ENCODE data around the gene COIL.

COIL gene

DNA sequence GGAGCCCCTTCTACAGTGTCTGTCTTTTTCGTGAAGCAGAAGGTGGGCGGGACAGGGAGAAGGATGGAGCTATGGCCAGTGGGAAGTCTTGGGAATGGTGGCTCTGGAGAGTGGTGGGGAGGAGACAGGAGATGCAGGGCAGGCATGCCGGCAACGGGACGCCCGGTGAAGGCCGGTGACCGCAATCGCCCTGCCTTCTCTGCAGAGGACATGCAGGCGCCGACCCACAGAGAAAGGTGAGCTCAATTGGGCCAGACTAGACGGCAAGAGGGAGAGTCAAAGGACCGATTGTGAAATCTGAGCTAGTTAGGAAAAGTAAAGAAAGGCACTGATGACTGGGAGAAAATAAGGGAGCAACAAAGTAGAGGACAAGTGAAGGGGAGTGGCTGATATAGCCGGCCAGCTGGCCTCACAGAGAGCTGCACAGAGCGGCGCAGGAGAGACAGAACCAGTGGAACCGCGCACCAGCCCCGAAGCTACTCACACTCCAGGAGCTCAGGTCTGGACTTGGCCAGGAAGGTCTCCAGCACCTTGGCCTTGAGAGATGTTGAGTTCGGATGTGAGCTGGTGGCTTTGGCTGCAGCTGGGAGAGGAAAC is 65.9 kb downstream of the COIL start:
- no peak overlapping the region for H3K4me3 ChIP-seq (ENCODE audit: low read depth, low read length)
- peaks cover 11% of the 10 kb centered on the region for H3K4me1 ChIP-seq (ENCODE audit: control insufficient read depth, insufficient read depth, low read length, unreplicated experiment)
- H3K27ac ChIP-seq (ENCODE audit: low read depth, low read length) = no peak overlapping the region
- H3K36me3 ChIP-seq (ENCODE audit: insufficient read depth, low read length) = peaks cover 84% of the 10 kb centered on the region
- H3K27me3 ChIP-seq (ENCODE audit: insufficient read depth, low read length) = no peaks in the 10 kb centered on the region
- H3K79me2 ChIP-seq (ENCODE audit: control insufficient read depth, insufficient read depth, low read length, unreplicated experiment) = peaks cover 33% of the 10 kb centered on the region
- no peak overlapping the region for H2AFZ ChIP-seq (ENCODE audit: low read length, unreplicated experiment)

DNA sequence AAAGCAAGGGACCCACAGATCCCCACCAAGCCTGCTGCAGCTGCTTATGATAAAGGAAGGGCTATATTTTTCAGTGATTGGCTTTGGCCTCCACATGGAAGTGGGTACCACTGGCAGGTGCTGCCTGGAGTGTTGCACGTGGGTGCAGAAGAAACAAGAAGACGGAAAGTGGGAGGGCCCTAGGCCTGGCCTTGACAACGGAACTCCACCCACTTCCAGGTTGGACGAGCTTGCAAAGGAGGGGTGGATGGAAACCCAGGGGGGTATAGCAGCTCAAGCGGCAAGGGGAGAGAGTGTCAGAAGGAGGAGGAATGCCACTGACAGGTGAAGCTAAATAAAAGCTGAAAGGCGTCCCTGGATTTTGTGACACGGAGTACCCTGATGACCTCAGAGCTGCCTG is 67.3 kb downstream of the COIL start:
- Histone ChIP-seq H2AFZ (ENCODE audit: low read length, unreplicated experiment) (no peak overlapping the region), H3K4me3 (ENCODE audit: low read depth, low read length) (no peak overlapping the region), H3K27ac (ENCODE audit: low read depth, low read length) (no peak overlapping the region), H3K4me1 (ENCODE audit: control insufficient read depth, insufficient read depth, low read length, unreplicated experiment) (no peaks in the 10 kb centered on the region), H3K27me3 (ENCODE audit: insufficient read depth, low read length) (no peaks in the 10 kb centered on the region), H3K79me2 (ENCODE audit: control insufficient read depth, insufficient read depth, low read length, unreplicated experiment) (peaks cover 20% of the 10 kb centered on the region), H3K36me3 (ENCODE audit: insufficient read depth, low read length) (peaks cover 86% of the 10 kb centered on the region)

DNA sequence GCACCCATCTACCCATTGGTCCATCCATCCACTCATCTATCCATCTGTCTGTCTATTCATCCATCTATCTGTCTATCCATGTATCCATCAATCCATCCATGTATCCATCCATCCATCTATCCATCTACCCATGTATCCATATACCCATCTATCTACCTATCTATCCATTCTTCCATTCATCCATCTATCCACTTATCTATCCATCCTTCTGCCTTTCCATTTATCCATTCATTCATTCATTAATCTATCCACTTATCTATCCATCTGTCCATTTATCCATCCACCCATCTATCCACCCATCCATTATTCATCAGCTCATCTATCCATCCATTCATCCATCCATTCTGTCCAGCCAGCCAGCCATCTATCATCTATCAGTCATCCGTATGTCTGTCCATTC is 68.5 kb downstream of the COIL start:
- Histone ChIP-seq H3K36me3 (ENCODE audit: insufficient read depth, low read length) (peaks cover 86% of the 10 kb centered on the region), H2AFZ (ENCODE audit: low read length, unreplicated experiment) (no peak overlapping the region), H3K4me3 (ENCODE audit: low read depth, low read length) (no peak overlapping the region), H3K27ac (ENCODE audit: low read depth, low read length) (no peak overlapping the region), H3K79me2 (ENCODE audit: control insufficient read depth, insufficient read depth, low read length, unreplicated experiment) (peaks cover 10% of the 10 kb centered on the region), H3K27me3 (ENCODE audit: insufficient read depth, low read length) (no peaks in the 10 kb centered on the region), H3K4me1 (ENCODE audit: control insufficient read depth, insufficient read depth, low read length, unreplicated experiment) (no peaks in the 10 kb centered on the region)

DNA sequence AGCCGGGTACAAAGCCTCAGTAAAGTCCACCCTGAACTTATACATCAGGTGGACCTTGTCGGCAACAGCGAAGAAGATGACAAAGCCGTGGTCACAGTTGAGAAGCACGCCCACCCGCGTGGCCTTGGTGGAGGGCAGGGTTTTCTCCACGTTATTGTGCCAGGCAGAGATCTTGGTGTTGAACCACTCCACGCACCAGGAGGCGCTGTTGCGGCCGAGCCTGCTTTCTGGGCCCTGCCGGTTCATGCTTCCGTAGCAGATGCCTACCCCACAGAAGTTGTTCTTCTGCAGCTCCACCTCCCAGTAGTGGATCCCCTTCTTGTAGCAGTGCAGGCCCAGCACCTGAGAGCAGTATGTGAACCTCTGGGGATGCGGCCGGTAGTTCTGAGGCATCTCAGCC is 69.1 kb downstream of the COIL start:
- H3K4me1 ChIP-seq (ENCODE audit: control insufficient read depth, insufficient read depth, low read length, unreplicated experiment) = no peaks in the 10 kb centered on the region
- no peak overlapping the region for H3K27ac ChIP-seq (ENCODE audit: low read depth, low read length)
- H2AFZ ChIP-seq (ENCODE audit: low read length, unreplicated experiment) = no peak overlapping the region
- peaks cover 90% of the 10 kb centered on the region for H3K36me3 ChIP-seq (ENCODE audit: insufficient read depth, low read length)
- peaks cover 4% of the 10 kb centered on the region for H3K79me2 ChIP-seq (ENCODE audit: control insufficient read depth, insufficient read depth, low read length, unreplicated experiment)
- no peaks in the 10 kb centered on the region for H3K27me3 ChIP-seq (ENCODE audit: insufficient read depth, low read length)
- no peak overlapping the region for H3K4me3 ChIP-seq (ENCODE audit: low read depth, low read length)

DNA sequence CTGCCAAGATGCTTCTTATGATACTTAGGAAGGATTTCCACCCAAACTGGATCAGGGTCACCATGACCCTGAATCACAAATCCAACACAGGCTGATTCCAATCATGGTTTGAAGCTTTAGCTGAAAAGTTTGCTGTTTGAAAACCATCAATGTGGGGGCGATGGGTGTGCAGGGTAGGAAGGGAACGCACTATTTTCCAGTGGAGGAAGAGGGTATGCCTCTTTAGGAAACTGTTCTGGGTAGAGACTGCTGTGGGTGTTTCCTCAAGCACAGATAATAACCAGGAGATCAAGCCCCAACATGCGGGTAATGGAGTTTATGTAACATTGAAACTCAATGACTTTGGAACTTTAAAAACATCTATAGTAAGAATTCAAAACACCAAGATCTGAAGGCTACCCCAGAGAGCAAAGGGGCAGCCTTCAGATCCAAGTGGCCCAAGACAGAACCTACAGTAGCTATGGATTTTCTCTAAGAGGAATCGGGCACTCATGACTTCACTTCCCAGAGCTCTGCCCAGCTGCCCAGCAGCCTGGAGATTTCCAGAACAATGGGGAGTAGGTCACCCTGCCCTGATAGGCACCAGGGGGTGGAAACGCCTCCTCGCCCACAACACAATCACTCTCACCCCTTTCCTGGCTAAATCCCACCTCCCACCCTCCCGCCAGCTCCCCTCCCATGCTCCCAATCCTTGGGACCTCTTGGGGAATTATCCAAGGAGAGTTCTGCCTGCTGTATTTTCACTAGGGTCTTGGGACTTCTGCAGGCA is 69.8 kb downstream of the COIL start:
- H2AFZ ChIP-seq (ENCODE audit: low read length, unreplicated experiment) = no peak overlapping the region
- no peaks in the 10 kb centered on the region for H3K27me3 ChIP-seq (ENCODE audit: insufficient read depth, low read length)
- H3K79me2 ChIP-seq (ENCODE audit: control insufficient read depth, insufficient read depth, low read length, unreplicated experiment) = peaks cover 2% of the 10 kb centered on the region
- no peak overlapping the region for H3K4me3 ChIP-seq (ENCODE audit: low read depth, low read length)
- no peak overlapping the region for H3K27ac ChIP-seq (ENCODE audit: low read depth, low read length)
- peaks cover 94% of the 10 kb centered on the region for H3K36me3 ChIP-seq (ENCODE audit: insufficient read depth, low read length)
- H3K4me1 ChIP-seq (ENCODE audit: control insufficient read depth, insufficient read depth, low read length, unreplicated experiment) = no peaks in the 10 kb centered on the region

DNA sequence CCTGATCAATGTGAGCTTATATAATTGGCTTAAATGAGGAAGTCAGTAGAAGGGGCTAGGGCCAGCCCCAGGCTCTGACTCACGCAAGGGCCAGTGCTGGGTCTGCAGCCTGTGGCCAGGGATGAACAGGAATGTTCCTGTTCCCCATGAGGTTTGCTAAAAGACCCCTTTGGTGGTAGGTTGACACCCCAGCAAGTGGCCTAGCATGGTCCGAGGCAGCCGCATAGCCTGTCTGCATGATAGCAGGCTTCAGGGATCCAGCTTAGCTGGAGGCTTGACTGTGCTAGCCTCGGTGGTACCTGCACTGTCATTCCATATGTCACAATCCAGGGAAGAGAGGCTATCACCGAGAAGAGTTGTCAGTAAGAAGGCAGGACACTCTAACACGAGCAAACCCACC is 70.5 kb downstream of the COIL start:
- Histone ChIP-seq H3K4me3 (ENCODE audit: low read depth, low read length) (no peak overlapping the region), H3K36me3 (ENCODE audit: insufficient read depth, low read length) (peaks cover 87% of the 10 kb centered on the region), H3K79me2 (ENCODE audit: control insufficient read depth, insufficient read depth, low read length, unreplicated experiment) (peaks cover 2% of the 10 kb centered on the region), H2AFZ (ENCODE audit: low read length, unreplicated experiment) (no peak overlapping the region), H3K27ac (ENCODE audit: low read depth, low read length) (no peak overlapping the region), H3K27me3 (ENCODE audit: insufficient read depth, low read length) (no peaks in the 10 kb centered on the region), H3K4me1 (ENCODE audit: control insufficient read depth, insufficient read depth, low read length, unreplicated experiment) (no peaks in the 10 kb centered on the region)

All from ACC112 (cell line).